Head of caudate nucleus (tissue), 42 donors: ENCODE results near the gene MOK.
A peak's percentile ranks its signal among the peaks of the same experiment; 100 is the strongest.

Source experiments
- DNase-seq, 42 donors: peaks; one replicate each; pipeline versions ENCODE4 v3.0.0 to v3.0.0-alpha.2; 2020 to 2021; ENCODE audit warnings: mixed read lengths in 7 of 42
- intact Hi-C: fragments of 100-400 bp; cut with DNase I; formaldehyde crosslinking; loops from one replicate; pipeline ENCODE4 v1.15.0; 2022

MOK gene

DNA sequence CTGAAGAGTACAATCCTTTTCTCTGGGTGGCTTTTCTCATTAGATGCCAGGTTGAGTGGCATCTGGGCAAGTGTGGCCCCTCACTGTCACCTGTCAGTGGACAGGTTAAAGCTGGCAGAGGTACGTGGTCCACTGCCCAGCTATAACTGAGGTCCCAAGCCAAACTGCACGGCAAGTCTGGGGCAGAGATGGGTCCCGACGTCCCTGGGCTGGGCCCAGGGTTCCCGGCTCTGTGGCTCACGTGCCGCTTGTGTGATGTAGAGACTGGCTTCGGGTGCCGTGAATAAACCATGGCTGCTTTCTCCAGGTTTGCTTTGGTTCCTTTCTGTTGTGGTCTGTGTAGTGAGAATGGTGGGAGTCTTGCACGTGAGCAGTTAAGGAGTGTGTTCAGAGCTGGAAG is 87.6 kb downstream of the MOK start:
- intact Hi-C loops, result loop anchor here (10.0 kb wide), 2 partner anchors 73 to 123 kb away; no protein-coding TSS in a partner anchor

DNA sequence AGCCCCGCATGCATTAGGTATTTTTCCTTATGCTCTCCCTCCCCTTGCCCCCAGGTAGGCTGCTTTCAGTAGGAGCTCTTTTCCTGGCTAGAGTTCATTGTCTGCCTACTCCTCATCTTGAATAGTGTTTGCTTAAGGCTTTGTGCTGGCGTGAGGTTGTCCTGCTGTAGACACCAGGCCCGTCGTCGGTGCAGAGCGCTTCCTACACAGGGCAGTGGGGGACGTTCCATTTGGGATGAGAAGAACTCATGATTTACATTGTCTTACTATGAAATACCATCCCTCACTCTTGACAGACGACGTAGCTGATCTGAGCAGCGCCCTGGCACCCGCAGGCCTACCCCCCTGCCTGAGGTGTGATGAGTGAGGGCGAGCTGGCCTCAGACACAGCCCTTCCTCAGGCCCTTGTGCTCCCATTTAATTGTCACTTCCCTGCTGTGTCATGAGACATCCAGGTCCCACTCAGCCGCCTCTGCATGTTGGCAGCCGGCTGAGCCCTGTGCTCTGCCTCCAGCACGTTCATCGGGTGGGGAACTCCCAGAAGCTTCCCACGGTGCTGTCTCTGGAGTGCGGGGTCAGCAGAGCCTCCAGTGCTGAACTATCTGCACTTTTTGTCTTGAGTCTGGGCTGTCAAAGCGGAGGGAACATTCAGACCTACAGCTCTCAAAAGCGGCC is 89.3 kb downstream of the MOK start:
- DNase-seq, result peak in 39 of 42 donors; percentile 37 to 89 (median 68)
- intact Hi-C loops, result loop anchor here (10.0 kb wide), 2 partner anchors 71 to 121 kb away; no protein-coding TSS in a partner anchor

More for the DNA sequence above, 87.6 kb downstream of the MOK start:
- no peak for DNase-seq

DNA sequence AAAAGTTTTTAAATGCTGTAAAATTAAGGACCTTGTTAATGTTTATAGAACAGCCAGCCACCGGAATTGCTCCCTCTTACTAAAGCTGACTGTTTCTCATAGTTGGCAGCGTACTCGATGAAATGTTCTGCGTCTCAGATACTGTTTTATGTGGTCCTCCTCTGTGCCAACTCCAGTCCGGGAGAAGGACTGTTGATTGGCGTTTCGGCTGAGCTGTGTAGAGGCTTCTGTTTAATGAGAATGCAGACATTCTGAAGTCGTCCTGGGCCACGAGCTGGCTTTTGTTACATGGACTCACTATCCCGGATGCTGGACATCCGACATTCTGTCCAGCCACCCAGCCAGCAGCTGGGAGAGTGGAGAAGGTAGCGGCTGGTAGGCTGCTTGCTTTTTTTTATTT is 89.9 kb downstream of the MOK start:
- peak in 41 of 42 donors; percentile 22 to 89 (median 69) for DNase-seq

DNA sequence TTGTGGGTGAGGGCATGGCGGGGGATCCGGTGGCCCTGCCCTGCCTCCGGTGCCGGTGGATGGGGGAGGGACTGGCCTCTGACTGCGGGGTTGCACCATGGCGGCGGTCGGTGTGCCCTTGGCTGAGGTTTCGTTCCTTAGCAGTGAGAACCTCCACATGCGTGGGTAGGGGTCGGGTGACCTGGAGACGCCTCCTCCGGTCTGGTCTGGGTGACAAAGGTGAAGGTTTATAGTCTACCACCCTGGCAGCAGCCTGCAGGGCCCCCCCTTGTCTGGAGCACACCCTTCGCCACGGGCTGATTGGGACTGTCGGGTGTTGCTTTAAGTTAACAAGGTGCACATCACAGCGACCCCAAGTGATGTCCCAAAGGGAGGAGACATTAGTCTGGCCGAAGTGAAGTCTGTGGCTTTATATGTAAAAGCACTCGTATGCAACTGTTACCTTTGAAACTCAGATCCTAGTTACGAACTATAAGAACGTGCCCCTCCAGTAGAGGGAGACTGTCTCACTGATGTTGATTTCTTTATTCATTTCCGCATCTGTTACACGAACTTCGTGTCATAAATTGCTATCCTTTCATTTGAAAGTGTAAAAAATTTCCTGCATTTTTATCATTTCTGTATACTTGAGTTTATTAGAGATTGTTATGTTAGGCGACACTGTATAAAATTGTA is 90.8 kb downstream of the MOK start:
- intact Hi-C loops, result loop anchor here (10.0 kb wide), 2 partner anchors 69 to 119 kb away; no protein-coding TSS in a partner anchor

More for the DNA sequence above, 89.9 kb downstream of the MOK start:
- intact Hi-C loops, result loop anchor here (10.0 kb wide), 2 partner anchors 70 to 120 kb away; no protein-coding TSS in a partner anchor

DNA sequence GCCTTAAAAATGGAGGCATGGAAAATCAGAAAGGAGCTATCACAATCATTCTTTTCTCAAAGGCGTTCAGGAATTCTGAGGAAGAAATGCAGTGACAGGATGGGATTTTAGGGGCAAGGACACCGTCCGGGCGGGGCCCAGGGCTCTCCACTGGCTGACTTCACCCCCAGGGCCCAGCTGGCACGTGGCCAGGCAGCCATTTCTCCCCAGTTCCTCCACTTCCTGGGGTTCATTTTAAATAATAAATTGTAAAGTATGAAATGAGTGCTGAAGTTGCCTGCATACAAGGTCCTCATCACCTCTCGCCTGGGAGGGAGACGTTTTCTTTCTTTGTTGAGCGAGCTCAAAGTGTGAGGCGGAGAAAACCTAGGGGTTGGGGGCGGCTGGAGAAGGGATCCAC is 91.5 kb downstream of the MOK start:
- intact Hi-C loops, result loop anchor here (10.0 kb wide), 2 partner anchors 69 to 119 kb away; no protein-coding TSS in a partner anchor

More for the DNA sequence above, 90.8 kb downstream of the MOK start:
- peak in 1 of 42 donors; percentile 16 for DNase-seq

DNA sequence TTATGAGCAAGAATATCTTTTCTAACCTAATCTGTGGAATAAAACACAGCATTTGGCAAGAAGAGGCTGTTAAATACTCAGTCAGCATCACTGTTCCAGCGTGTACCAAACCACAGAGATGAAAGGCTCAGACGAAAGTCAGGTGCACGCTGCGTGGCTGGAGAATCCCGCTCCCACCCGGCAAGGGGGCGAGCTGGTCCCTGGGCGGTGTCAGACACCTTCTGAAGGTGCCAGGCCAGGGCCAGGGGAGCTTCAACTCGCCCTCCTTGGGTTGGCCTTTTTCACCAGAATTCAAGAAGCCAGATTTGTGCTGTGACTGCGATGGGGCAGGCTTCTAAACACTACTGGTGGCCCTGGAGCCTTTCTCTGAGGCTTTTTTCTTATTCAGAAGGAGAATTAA is 92.1 kb downstream of the MOK start:
- intact Hi-C loops, result loop anchor here (10.0 kb wide), 2 partner anchors 68 to 118 kb away; no protein-coding TSS in a partner anchor
- DNase-seq, result no peak

More for the DNA sequence above, 91.5 kb downstream of the MOK start:
- DNase-seq, result no peak

DNA sequence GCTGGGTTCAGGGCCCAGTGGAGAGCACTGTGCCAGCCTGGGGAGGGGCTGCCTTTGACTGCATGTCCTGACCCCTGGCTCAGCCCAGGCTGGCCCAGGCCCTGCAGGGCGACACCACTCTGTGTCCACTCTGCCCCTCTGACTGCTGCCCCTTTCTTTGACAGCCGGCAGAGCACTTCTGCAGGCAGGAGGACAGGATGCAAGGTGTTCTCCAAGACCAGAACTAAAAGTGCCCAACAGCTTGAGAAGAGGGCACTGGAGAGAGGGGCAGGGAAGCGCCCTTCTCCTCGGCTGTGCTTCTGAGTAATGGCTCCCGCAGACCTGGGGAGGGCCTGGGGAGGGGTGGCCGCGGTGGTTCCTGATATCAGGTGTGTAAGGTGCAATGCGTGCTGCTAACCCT is 92.6 kb downstream of the MOK start:
- intact Hi-C loops, result loop anchor here (10.0 kb wide), 2 partner anchors 68 to 118 kb away; no protein-coding TSS in a partner anchor
- DNase-seq, result no peak

DNA sequence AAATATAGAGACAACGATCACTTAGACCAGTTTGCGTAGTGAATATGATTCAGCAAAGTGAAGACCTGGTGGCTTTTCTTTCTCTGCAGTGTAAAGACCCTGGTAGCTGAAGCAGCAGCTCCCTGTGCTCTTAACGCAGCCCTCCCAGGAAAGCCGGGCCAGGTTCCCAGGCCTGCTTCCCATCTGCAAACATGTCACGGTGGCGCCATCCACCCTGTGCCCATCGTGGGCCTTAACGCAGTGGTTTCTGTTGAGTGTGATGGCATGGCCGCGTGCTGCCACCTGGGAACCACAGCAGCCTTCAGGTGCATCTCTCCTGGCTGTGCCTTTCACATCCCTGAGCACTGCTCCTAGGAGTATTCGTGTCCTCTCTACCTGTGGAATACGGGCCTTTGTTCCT is 93.7 kb downstream of the MOK start:
- intact Hi-C loops, result loop anchor here (10.0 kb wide), 2 partner anchors 66 to 116 kb away; no protein-coding TSS in a partner anchor
- no peak for DNase-seq

DNA sequence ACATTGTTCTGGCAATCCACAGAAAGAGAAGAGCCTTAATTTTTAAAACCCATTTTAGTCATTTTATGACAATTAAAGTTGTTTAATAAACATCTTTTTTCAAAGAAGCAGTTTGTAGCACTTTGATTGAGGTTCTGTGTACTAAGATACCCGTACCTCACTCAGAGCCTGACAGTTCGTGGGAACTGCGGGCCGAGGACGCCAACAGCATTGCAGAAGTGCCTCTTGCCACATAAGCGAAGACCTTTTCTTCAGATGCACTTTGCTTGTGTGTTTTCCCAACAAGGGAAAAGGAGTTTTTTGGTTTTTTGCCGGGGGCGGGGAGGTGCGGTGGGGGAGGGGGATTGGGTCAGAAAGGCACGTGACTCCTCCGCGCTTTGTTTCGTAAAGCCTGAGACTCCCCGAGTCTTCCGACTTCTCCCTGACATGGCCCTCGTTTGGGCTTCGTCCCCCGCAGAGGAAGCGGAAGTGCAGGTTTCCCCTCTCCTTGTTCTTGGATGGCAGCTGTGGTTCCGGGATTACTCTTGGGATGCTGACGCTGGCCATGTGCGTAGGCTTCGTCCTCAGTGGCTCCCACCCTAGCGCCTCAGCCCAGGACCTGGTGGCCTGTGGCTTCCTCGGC is 94.4 kb downstream of the MOK start:
- intact Hi-C loops, result loop anchor here (10.0 kb wide), 2 partner anchors 66 to 116 kb away; no protein-coding TSS in a partner anchor
- DNase-seq, result no peak

DNA sequence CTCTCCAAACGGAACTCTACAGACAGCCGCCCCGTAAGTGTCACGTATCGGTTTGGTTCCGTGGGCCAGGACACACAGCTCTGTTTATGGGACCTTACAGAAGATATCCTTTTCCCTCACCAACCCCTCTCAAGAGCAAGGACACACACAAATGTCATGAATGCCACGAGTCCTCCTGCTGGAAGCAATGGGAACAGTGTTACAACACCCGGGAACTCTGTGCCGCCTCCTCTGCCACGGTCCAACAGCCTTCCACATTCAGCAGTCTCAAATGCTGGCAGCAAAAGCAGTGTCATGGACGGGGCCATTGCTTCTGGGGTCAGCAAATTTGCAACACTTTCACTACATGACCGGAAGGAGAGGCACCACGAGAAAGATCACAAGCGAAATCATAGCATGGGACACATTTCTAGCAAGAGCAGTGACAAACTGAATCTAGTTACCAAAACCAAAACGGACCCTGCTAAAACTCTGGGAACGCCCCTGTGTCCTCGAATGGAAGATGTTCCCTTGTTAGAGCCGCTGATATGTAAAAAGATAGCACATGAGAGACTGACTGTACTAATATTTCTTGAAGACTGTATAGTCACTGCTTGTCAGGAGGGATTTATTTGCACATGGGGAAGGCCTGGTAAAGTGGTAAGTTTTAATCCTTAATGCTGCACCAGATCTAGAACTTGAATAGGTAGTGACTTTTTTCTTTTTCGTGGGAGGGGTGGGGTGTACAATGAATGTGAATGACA is 95.6 kb downstream of the MOK start:
- DNase-seq, result peak in 41 of 42 donors; percentile 50 to 91 (median 77)

DNA sequence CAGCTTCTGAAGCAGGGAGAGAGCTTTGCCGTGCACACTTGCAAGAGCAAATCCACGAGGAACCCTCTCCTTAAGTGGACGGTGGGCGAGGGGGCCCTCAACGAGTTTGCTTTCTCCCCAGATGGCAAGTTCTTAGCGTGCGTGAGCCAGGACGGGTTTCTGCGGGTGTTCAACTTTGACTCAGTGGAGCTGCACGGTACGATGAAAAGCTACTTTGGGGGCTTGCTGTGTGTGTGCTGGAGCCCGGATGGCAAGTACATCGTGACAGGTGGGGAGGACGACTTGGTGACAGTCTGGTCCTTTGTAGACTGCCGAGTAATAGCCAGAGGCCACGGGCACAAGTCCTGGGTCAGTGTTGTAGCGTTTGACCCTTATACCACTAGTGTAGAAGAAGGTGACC is 96.2 kb downstream of the MOK start:
- peak in 1 of 42 donors; percentile 31 for DNase-seq
- intact Hi-C loops, result no loop called here

More for the DNA sequence above, 95.6 kb downstream of the MOK start:
- intact Hi-C loops, result no loop called here

DNA sequence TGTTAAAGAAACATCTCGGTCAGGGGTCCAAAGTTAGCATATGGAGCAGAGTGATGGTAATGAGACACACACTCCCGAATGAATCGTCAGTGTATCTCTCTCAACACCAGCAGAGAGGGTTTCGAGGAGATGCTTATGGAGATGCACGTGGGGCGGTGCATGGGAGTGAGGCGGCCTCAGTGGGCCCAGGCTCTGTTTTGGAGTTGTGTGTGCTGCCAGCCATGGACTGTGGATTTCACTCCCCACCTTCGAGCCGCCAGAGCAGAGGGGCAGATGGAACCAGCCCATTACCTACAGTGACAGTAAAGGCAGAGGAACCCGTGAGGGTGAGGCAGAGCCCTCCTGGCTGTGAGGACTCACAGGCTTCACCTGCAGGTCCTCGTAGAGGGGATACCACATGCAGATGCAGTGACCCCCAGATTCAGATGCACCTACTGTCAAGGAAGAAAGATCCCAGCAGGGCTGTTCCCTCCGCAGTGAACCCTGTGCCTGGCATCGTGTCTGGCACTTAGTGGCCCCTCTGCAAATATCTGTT is 97.1 kb downstream of the MOK start:
- intact Hi-C loops, result no loop called here
- peak in 2 of 42 donors; percentile 23 to 28 for DNase-seq

DNA sequence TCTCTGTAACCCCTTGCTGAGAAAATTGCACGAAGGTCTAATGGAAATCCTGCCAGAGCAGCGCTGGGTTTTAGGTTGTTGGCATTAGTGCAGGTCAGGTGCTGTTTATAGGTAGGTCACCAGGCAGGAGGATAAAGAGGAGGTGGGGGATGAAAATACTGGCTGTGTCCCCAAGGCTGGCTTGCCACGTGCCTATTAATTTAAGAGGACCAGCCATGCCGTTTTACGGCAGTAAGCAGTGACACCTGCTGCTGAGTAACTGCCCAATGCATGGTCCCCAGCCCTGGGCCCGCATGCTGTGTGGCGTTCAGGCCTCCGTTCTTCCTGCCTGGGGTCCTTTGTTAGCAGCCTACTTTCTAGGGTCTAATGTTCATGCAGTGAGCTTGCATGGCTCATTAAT is 98.0 kb downstream of the MOK start:
- DNase-seq, result peak in 4 of 42 donors; percentile 29 to 46 (median 34)
- intact Hi-C loops, result no loop called here

DNA sequence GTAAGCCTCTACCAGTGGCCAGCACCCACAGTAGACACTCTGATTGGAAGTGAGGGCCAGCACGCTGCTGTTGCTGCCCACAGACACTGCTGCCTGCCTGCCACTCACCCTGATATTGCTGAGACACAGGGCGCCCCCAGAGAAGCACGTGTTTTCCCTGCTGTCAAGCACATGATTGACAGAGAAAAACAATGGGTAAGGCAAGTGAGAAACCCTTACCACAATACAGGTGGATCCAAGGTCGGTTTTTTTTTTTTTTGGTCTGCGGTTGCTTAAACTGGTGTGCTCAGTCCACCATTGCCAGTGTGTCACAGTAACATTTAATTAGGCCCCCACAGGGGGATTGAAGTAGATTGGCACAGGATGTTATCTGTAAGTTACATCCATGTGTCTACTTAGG is 99.4 kb downstream of the MOK start:
- intact Hi-C loops, result no loop called here
- DNase-seq, result peak in 6 of 42 donors; percentile 6 to 33 (median 19)

DNA sequence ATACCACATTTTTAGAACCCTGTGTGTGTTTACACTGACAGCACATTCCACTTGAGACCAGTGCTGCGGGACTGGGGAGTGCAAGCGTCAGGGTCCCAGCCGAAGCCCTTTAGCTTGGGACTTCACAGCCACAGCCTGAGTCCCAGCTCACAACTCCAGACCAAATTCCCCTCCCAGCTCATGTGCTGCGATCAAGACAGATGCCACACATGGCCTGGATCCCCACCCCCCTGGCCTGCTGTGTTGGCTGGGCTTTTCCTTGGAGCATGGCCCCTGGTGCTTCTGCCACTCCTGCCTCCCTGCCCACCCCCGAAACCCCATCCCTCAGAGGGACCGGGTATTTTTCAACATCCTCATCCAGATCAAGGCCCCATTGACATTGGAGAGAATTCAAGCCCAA is 101.6 kb downstream of the MOK start:
- peak in 30 of 42 donors; percentile 30 to 79 (median 54) for DNase-seq
- intact Hi-C loops, result no loop called here

DNA sequence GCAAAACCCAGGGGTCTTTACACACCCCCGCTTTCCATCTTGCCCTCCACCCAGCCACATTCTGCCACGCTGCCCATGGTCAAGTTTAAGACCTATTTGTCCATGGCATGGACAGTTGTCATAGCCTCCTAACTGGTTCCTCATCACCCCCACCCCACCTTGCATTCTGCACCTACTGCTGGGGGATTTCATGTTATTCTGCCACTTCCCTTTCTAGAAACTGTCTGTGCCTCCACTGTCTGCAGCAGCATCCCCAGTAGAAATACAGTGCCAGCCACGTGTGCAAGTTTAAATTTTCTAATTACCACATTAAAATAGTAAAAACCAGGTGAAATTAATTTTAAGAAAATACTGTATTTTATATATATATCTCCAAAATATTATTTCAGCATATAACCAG is 102.0 kb downstream of the MOK start:
- intact Hi-C loops, result no loop called here
- peak in 2 of 42 donors; percentile 13 to 29 for DNase-seq

DNA sequence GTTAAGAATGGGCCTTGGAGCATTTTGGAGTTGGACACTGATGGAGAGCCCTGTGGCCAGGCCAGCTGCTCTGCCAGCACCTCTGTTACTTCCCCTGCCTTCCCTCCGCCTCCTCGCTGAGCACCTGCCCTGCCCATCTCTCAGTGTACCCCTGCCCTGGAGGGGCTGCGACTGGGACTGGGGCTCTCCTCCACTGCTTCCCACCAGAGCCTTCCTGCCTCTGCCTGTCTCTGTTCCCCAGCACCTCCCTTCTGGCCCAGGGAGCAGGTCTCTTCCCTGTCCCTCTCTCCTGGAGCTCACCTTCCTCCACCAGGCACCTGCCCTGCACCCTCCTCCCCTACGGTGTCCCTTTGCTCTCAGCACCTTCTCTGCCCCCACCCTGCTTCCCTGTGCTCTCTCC is 103.2 kb downstream of the MOK start:
- DNase-seq, result peak in 2 of 42 donors; percentile 7 to 22

DNA sequence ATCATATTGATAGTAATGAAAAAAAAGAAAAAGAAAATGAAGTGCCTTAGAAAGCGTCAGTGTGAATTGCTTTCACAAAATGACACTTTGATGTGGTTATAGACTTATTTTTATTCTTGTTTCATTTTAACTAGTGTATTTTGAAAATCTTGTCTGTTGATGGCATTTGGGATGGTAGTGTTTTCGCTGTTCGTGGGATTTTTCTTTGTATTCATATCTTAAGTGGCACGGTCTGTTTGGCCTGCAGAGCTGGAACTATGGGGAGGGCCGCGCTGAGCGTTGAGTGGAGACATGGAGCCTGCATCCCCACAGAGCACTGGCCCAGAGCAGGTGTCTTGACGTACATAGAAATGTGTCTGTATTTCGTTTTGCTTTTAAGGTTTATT is 103.6 kb downstream of the MOK start:
- intact Hi-C loops, result no loop called here
- DNase-seq, result peak in 3 of 42 donors; percentile 11 to 45 (median 25)

More for the DNA sequence above, 103.2 kb downstream of the MOK start:
- intact Hi-C loops, result no loop called here
